RWPE2 (cell line): ENCODE data around the gene BICDL2.

Experiments used
- ATAC-seq: fragments of 200-7000 bp; cut with Tn5 transposase; 3 replicates; pipeline ENCODE4 v1.9.1; 2021; ENCODE audit warnings: low read depth
- DNase-seq: peaks from one replicate; pipeline ENCODE4 v3.0.0-alpha.2; 2020; ENCODE audit warnings: low spot score
- H3K27ac ChIP-seq: fragments of 450-650 bp; 2 replicates; pipeline ENCODE4 v1.5.1; 2017; ENCODE audit warnings: mild to moderate bottlenecking; ENCODE audit not compliant: poor library complexity, severe bottlenecking
- H3K27me3 ChIP-seq: fragments of 250-450 bp; sonication (Bioruptor Pico); 2 replicates; pipeline ENCODE4 v1.5.1; 2021; ENCODE audit warnings: mild to moderate bottlenecking, moderate library complexity; ENCODE audit not compliant: insufficient read depth, poor library complexity, severe bottlenecking
- H3K36me3 ChIP-seq: fragments of 250-450 bp; sonication (Bioruptor Pico); 2 replicates; pipeline ENCODE4 v1.5.1; 2020; ENCODE audit warnings: low read depth, mild to moderate bottlenecking, moderate library complexity
- H3K4me1 ChIP-seq: fragments of 250-450 bp; sonication (Bioruptor Pico); 2 replicates; pipeline ENCODE4 v1.5.1; 2021; ENCODE audit warnings: mild to moderate bottlenecking, moderate library complexity; ENCODE audit not compliant: insufficient read depth, poor library complexity, severe bottlenecking
- H3K4me3 ChIP-seq: fragments of 250-450 bp; sonication (Bioruptor Pico); 2 replicates; pipeline ENCODE4 v1.5.1; 2021; ENCODE audit warnings: mild to moderate bottlenecking, moderate library complexity; ENCODE audit not compliant: severe bottlenecking
- H3K9me3 ChIP-seq: fragments of 250-450 bp; sonication (Bioruptor Pico); 2 replicates; pipeline ENCODE4 v1.5.1; 2021; ENCODE audit warnings: mild to moderate bottlenecking, moderate library complexity; ENCODE audit not compliant: severe bottlenecking
- CTCF ChIP-seq: fragments of 450-650 bp; IDR thresholded peaks from one replicate; pipeline ENCODE4 v1.5.1; 2017; ENCODE audit warnings: mild to moderate bottlenecking, moderate library complexity; ENCODE audit not compliant: poor library complexity, severe bottlenecking

The BICDL2 gene

GRCh38 chr16:3028716-3029319 lies 7.9 kb downstream of the BICDL2 start:
- TF ChIP-seq CTCF = no peak
- Histone ChIP-seq H3K36me3 (peaks cover 17% of the 10 kb centered on the region), H3K27ac (no peak overlapping the region), H3K4me1 (peaks cover 3% of the 10 kb centered on the region), H3K9me3 (no peaks in the 10 kb centered on the region), H3K27me3 (peaks cover 25% of the 10 kb centered on the region), H3K4me3 (no peak overlapping the region)
- DNase-seq (no peak), ATAC-seq (no peak)

DNA sequence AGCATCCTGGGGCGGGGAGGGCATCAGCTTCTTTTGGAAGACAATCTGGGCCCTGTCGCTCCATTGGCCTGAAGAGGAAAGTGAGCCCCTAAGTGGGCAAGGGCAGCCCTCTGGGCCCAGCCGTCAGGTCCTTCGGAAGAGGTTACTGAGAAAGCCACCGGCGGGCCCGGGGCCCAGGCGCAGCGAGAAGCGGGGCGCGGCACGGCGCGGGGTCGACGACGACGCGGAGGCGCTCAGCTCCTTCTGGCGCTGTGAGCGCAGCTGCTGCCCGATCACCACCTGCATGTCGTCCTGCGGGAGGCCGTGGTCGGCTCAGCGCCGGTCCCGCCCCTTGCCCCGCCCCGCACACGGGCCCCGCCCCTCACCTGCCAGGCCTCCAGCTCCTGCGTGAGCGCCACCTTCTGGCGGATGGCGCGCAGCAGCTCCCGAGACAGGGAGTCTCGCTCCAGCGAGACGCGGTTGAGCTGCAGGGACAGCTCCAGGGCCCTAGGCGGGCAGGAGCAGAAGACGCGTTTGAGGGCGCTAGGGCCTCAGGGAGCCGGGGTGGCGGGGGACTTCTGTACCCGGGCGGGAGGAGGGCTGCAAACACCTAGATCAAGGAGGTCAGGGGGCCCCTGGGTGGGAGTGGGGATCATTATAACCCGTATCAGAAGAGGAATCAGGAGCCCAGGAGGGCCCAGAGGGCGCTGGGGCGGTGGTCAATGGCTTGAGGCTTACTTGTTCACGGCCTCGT lies 8.6 kb downstream of the BICDL2 start:
- DNase-seq (no peak), ATAC-seq (peak; percentile 31)
- H3K27me3 ChIP-seq = peaks cover 24% of the 10 kb centered on the region
- no peaks in the 10 kb centered on the region for H3K9me3 ChIP-seq
- H3K36me3 ChIP-seq = peaks cover 18% of the 10 kb centered on the region
- peak; percentile 95 for TF ChIP-seq CTCF
- no peak overlapping the region for H3K27ac ChIP-seq
- peaks cover 3% of the 10 kb centered on the region for H3K4me1 ChIP-seq
- no peak overlapping the region for H3K4me3 ChIP-seq

GRCh38 chr16:3027489-3027795 lies 9.3 kb downstream of the BICDL2 start:
- H3K36me3 ChIP-seq = peaks cover 25% of the 10 kb centered on the region
- ATAC-seq (no peak), DNase-seq (no peak)
- H3K4me3 ChIP-seq = no peak overlapping the region
- peaks cover 9% of the 10 kb centered on the region for H3K4me1 ChIP-seq
- H3K27me3 ChIP-seq = peaks cover 24% of the 10 kb centered on the region
- H3K9me3 ChIP-seq = no peaks in the 10 kb centered on the region
- H3K27ac ChIP-seq = no peak overlapping the region
- no peak for TF ChIP-seq CTCF

DNA sequence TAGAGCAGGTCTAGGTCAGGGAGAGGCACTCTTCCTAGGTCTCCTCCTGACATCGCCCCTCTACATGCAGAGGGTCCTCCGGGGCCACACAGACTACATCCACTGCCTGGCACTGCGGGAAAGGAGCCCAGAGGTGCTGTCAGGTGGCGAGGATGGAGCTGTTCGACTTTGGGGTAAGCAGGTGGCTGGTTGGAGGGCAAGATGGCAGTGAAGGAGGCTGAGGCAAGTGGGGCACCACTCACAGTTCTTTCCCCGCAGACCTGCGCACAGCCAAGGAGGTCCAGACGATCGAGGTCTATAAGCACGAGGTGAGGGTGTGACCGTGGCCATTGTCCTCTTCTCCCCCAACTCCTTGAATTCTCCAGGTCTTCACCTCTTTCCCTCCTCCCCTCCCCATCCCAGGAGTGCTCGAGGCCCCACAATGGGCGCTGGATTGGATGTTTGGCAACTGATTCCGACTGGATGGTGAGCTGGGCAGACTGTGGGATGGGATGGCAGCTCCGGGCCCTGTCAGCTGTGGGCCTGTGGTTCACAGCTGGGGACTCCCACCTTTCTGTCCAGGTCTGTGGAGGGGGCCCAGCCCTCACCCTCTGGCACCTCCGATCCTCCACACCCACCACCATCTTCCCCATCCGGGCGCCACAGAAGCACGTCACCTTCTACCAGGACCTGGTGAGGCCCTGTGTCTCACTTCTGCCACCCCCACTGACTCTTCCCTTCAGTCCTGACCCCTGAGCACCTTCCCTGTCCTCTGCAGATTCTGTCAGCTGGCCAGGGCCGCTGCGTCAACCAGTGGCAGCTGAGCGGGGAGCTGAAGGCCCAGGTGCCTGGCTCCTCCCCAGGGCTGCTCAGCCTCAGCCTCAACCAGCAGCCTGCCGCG lies 9.9 kb downstream of the BICDL2 start:
- H3K27ac ChIP-seq = no peak overlapping the region
- H3K9me3 ChIP-seq = no peaks in the 10 kb centered on the region
- ATAC-seq = no peak
- no peak overlapping the region for H3K4me3 ChIP-seq
- peaks cover 10% of the 10 kb centered on the region for H3K4me1 ChIP-seq
- peaks cover 31% of the 10 kb centered on the region for H3K36me3 ChIP-seq
- TF ChIP-seq CTCF = no peak
- H3K27me3 ChIP-seq = peaks cover 20% of the 10 kb centered on the region
- DNase-seq = peak; percentile 56

- peaks cover 19% of the 10 kb centered on the region for H3K27me3 ChIP-seq
- H3K4me3 ChIP-seq = no peak overlapping the region
- no peak overlapping the region for H3K27ac ChIP-seq
- ATAC-seq (no peak), DNase-seq (no peak)
- H3K9me3 ChIP-seq = no peaks in the 10 kb centered on the region
- TF ChIP-seq CTCF = no peak
- H3K4me1 ChIP-seq = peaks cover 10% of the 10 kb centered on the region
- peaks cover 40% of the 10 kb centered on the region for H3K36me3 ChIP-seq
Observed at GRCh38 chr16:3026003-3026378, 10.8 kb downstream of the BICDL2 start.
